Activated T-helper 1 cell treated with Interleukin-2 at 50 U/mL for 16 hours (primary cell): ENCODE measurements around the gene ZSWIM6.

ENCODE experiments used
- DNase-seq: peaks from one replicate; pipeline ENCODE4 v3.0.0-alpha.2; 2020; ENCODE audit warnings: low read depth

Gene ZSWIM6

DNA sequence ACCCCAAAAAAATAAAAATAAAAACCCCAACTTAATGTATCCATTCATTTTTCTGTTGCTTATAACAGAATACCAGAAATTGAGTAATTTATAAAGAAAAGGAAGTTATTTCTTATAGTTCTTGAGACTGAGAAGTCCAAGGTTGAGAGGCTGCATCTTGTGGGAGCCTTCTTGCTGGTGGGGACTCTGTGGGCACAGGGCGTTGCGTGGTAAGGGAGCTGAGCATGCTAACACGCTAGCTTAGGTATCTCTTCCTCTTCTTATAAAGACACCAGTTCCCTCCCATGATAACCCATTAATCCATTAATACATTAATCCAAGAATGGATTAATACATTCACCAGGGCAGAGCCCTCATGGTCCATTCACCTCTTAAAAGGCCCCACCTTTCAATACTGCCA is 150.9 kb downstream of the ZSWIM6 start:
- DNase-seq = no peak

DNA sequence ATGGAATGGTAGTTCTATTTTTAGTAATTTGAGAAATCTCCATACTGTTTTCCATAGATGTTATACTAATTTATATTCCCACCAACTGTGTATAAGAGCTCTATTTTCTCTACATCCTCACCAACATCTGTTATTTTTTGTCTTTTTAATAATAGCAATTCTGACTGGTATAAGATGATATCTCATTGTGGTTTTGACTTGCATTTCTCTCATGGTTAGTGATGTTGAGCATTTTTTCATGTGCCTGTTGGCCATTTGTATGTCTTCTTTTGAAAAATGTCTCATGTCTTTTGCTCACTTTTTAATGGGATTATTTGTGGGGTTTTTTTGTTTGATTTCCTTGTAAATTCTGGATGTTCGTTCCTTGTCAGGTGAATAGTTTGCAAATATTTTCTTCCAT is 154.4 kb downstream of the ZSWIM6 start:
- no peak for DNase-seq

- DNase-seq = no peak
Measured at GRCh38 chr5:61489574-61489973, 157.5 kb downstream of the ZSWIM6 start.

DNA sequence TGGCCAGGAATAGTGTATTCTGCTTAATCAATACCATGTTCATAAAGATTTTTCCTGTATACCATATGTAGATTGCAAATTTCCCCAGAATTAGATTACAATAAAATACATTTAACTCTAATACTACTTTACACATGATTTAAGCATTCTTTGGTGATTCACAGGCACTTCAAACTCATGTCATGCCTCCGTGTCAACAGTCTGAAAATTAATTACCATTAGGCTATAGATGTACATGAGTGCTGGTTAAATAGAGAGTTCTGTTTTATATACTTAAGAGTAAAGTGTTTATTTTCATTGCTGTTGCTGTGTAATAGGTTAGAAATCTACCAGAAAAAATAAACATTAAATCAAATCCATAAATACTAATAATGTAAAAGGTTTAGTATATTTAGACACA is 159.8 kb downstream of the ZSWIM6 start:
- no peak for DNase-seq

DNA sequence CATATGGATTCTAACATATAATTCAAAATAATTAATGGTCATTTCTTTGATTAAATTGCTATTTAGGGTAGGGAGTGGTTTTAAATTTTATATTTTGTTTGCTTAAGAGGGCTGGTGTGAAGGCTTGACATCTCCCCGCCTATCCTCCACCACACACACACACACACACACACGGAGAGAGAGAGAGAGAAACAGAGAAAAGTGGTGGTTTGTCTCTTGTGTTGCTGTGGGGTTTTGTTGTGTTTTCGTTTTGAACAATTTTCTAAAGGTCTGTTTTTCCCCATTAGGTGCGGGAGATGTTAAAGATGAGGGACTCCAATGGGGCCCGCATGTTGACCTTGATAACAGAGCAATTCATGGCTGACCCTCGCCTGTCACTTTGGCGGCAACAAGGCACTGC is 161.9 kb downstream of the ZSWIM6 start:
- DNase-seq = no peak

DNA sequence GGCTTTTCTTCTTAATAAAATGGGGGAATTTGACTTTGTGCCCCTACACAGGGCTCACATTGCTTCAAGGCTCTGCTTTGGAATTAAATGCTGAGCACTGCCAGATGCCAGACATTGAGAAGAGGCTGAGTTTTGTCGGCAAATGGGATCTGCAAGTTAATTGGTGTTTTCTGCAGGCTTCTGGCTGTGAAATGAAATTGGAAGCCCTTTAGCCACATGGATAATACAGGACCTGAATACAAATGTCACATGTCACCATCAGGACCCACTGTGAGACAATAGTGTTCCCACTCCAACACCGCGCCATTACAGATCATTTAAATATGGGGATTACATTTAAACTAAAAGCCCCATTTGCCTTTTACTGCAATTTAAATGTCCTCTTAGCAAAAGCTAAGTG is 164.4 kb downstream of the ZSWIM6 start:
- no peak for DNase-seq

DNA sequence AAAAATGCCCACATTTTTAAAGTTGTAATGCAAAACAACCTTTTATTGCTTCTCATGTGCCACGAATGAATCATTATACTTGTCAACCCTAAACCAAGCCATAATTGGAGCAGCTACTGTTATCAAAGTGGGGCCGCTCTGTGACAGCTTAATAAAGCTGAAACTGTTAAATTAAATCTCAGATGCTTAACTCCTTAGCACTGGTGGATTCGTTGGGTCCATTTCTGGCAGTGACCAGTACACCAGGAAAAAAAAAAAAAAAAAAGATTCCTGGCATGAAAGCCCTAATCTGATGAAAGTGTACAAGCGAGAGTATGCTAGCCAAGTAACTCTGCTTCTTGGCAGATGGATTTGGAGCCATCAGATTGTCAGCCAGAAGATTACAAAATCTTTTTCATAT is 164.8 kb downstream of the ZSWIM6 start:
- DNase-seq = no peak

DNA sequence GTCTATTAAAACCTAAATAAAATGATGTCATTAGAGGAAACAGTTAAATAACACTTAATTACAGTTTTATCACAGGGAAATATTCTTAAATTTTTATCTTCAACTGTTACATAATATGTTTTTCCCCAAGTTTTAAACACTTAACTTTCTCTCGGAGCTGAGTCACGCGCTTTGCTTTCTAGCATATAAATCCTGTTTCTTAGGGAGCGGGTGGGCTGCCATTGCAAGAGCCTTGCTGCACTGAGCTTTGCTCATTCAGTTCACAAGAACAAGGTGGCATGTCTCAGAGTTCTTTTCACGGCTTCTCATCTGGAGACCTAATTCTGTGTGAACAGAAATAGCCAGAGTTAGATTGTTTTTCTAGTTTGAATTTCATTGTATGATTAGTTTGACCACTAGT is 166.1 kb downstream of the ZSWIM6 start:
- no peak for DNase-seq

- no peak for DNase-seq
Measured at GRCh38 chr5:61501971-61502370, 169.9 kb downstream of the ZSWIM6 start.

GRCh38 chr5:61504143-61504770 is 172.2 kb downstream of the ZSWIM6 start:
- DNase-seq = no peak

- no peak for DNase-seq
Measured at GRCh38 chr5:61505281-61505680, 173.2 kb downstream of the ZSWIM6 start.

DNA sequence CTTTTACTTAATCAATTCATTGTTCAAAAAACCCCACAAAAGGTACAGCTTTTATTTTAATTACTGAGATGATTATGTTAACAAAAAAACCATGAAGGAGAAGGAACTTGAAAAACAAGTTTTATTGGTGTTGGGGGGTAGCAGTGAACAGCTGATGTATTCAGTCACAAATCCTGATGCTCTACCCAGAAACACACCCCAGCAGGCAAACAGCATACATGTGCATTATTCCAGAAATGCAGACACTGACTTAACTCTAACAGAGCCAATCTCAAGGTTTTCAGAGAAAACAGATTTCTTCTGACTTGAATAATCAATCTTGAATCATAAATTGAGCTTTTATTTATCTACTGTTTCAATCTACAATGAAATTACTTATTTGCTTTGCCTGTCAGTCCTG is 175.2 kb downstream of the ZSWIM6 start:
- DNase-seq = no peak

- no peak for DNase-seq
Measured at GRCh38 chr5:61516946-61517345, 184.9 kb downstream of the ZSWIM6 start.

DNA sequence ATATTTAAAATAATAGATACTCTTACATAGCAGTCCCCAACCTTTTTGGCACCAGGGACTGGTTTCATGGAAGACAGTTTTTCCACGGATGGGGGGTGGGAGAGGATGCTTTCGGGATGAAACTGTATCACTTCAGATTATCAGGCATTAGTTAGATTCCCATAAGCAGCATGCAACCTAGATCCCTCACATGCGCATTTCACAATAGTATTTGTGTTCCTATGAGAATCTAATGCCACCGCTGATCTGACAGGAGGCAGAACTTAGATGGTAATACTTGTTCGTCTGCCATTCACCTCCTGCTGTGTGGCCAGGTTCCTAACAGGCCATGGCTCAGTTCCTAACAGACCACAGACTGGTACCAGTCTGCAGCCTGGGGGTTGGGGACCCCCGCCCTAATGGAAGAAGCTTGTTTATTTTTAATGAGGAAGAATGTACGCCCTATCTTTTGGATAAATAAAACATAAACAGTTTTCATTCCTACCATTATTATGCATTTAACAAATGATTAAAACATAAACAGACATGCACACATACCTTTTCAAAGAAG is 187.7 kb downstream of the ZSWIM6 start:
- no peak for DNase-seq

GRCh38 chr5:61523073-61523472 is 191.0 kb downstream of the ZSWIM6 start:
- DNase-seq = no peak

DNA sequence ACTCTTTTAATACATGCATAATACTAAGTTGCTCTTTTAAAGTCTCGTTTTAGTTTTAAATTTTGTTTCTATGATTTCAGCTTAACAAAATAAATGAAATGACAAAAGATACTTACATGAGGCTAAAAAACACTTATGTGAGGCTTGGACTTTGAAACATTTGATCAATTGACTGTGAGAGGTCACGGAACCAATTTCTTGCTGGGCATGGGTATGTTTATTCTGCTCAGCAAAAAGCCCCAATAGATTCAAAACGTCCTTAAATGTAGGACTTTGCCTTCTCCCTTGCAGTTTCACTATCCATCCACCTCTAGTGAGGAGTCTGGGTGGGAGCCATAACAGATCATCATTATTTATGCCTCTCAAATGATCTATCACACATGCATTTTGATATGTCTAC is 191.9 kb downstream of the ZSWIM6 start:
- DNase-seq = no peak

DNA sequence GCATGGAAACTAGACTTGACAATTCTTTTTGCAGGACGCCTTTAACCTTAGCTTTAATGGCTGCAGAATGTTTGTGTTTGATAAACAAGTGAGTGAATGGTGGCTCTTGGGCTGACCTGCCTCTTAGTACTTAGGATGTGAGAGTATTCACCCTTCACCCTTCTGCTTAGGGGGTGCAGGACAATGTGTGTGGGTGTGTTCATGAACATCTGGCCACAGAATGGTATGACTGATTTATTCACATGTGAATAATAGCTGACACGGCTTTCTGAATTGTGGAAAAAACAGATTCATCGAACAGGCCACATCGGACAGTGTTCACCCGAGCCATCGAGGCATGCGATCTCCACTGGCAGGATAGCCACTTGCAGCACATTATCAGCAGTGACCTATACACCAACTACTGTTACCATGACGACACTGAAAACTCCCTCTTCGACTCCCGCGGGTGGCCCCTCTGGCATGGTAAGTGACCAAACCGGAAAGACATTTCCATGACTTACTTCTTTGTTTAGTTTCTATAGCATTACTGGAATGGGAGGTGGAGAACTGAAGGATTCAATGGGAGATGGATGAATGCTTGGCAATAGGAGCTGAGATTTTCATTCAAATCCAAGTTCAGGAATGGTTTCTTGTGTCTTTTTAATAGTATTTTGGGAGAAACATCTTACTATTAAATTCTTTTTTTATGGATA is 193.6 kb downstream of the ZSWIM6 start:
- DNase-seq = no peak

GRCh38 chr5:61526207-61526519 is 194.1 kb downstream of the ZSWIM6 start:
- no peak for DNase-seq

- DNase-seq = no peak
Measured at GRCh38 chr5:61532983-61533382, 200.9 kb downstream of the ZSWIM6 start.

DNA sequence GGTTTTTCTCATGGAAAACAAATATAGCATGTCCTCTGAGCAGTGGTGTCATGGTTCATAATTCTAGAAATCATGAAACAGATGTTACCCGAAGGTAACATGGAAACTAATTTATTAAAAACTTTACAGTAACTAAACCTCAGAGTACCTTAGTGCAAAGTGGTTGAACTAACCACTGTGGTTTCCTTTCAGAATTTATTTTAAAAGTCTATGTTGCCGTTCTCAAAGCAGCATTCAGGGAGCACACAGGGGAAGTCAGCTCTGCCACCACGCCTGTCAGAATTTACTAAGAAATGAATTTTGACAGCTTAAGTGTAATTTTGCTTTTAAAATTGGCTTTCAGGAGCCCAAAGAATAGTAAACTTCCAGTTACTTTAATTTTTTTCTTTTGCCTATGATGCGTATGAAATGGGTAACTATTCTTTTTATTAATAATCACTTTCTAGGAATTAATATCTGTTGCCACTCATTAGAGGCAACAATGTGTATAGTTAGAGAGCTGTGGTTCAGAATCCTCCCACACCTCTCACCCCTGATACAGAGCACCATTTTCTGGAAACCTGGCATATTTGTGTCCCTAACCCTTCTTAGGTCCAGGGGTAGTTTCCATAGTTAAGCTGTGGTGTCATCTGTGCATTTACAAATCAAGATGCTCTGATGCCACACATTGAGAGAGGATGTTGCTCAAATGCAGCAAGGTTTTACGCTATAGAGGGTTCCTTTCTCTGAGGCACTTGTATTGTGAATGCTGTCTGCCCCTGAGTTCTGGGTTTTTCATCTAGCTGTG is 202.6 kb downstream of the ZSWIM6 start:
- DNase-seq = no peak

DNA sequence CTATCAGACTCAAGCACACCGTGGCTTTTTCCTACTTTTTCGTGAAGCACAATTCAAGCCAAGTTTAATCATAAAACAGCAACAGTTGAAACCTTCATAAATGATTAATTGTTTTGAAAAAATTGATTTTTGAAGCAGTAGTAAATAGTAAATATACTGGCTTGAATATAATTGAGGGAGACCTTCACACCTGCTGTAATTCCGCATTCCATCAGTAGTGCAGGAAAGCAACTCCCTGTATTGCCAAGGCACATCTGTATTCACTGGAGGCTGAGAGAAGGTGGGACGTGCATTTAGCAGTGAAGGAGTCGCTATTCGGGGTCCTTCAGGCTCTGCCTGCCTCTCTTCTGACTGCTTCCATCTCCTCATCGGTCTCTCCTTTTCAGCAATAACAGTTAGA is 203.8 kb downstream of the ZSWIM6 start:
- DNase-seq = no peak

DNA sequence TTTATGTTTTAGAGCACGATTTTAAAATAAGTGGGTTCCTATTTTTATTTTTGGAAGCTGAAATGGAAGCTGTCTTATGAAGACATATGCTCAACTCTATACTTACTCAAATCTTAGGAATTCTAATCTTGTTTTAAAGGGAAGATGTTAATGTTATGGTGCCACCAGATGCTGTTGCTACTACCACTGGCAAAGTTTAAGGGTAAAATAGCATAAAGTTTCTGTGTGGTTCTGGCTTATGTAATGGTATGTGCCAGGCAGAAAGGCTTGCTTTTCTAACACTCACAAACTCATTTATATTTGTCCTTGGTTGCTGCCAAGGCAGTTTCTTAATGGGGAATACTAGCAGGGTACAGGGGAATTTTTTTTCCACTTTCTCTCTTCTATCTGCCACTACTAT is 204.9 kb downstream of the ZSWIM6 start:
- no peak for DNase-seq
